HFF-Myc (cell line): ENCODE measurements around the gene NDUFS2.
A peak's percentile ranks its signal among the peaks of the same experiment; 100 is the strongest.

Experiments used
- DNase-seq: peaks from one replicate; pipeline ENCODE4 v3.0.0-alpha.2; 2011; ENCODE audit warnings: low read depth; ENCODE audit errors: extremely low read depth
- H3K4me3 ChIP-seq: replicated peaks from 2 replicates; pipeline ENCODE4 v1.5.1; 2011; ENCODE audit warnings: low read depth, mild to moderate bottlenecking, control low read depth, low read length
- CTCF ChIP-seq: IDR thresholded peaks from 2 replicates; pipeline ENCODE4 v1.5.1; 2012; ENCODE audit warnings: mild to moderate bottlenecking, low read depth, low read length, control low read depth; ENCODE audit errors: missing control alignments

The NDUFS2 gene

GRCh38 chr1:161172776-161173376 lies 29.3 kb upstream of the NDUFS2 start:
- H3K4me3 ChIP-seq: no peak overlapping the region
- no peak for TF ChIP-seq CTCF
- DNase-seq: no peak

- H3K4me3 ChIP-seq: no peak overlapping the region
- DNase-seq: no peak
- TF ChIP-seq CTCF: no peak
Measured at GRCh38 chr1:161173711-161174110, 28.5 kb upstream of the NDUFS2 start.

- TF ChIP-seq CTCF: no peak
- no peak for DNase-seq
- no peak overlapping the region for H3K4me3 ChIP-seq
Measured at GRCh38 chr1:161174911-161175310, 27.3 kb upstream of the NDUFS2 start.

- no peak for DNase-seq
- H3K4me3 ChIP-seq: peak overlapping the region; percentile 81
- no peak for TF ChIP-seq CTCF
Measured at GRCh38 chr1:161175771-161176453, 26.3 kb upstream of the NDUFS2 start.

GRCh38 chr1:161176468-161177111 lies 25.6 kb upstream of the NDUFS2 start:
- peak overlapping the region; percentile 81 for H3K4me3 ChIP-seq
- no peak for DNase-seq
- no peak for TF ChIP-seq CTCF

GRCh38 chr1:161177112-161177935 lies 24.8 kb upstream of the NDUFS2 start, which contains the start of gene B4GALT3:
Gene B4GALT3, minus strand, starts transcription at chr1:161177507. Its CDS starts 1,447 bp downstream, at chr1:161176060.
- no peak for DNase-seq
- TF ChIP-seq CTCF: no peak
- H3K4me3 ChIP-seq: peak within 1 kb of the TSS; percentile 81
